Inferior parietal cortex (tissue), 1 donor: ENCODE measurements around the gene PHACTR2.
"Not testable (repeated sequence)": the region's sequence is repeated elsewhere in the genome, so short reads cannot be mapped to it uniquely, and the experiment has no call there.

Experiments used
- DNase-seq: peaks from one replicate; pipeline ENCODE4 v3.0.0-alpha.2; 2016; ENCODE audit errors: extremely low spot score

Gene PHACTR2

DNA sequence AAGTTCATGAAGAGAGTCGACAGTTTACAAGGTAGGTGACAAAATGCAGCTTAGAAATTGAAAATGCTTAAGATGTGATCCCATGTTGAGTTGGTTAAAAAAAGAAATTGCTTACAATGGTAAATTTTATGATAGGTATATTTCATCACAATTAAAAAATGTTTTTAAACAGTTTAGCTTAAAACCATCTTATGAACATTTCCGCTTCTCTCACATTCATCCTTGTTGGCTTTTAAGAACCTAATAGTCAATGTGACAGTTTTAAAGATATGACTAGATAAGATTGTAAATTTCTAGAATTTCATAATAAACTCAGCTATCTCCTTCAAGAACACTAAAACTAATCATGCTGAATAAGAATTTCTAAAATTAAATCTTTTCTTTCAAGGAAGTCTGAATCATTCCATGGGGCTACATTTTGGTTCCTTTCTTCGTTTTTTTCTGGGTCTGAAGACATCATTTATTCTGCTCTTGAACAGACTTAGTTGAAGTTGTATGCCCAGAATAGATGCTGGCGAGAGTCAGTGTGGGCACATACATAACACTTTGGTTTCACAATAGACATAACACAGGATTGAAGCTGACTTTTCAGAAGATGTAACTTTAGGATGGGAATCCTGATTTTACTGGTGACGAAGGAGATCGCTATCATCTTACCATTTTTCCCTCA, 129.5 kb downstream of the PHACTR2 start:
- peak; percentile 23 for DNase-seq

DNA sequence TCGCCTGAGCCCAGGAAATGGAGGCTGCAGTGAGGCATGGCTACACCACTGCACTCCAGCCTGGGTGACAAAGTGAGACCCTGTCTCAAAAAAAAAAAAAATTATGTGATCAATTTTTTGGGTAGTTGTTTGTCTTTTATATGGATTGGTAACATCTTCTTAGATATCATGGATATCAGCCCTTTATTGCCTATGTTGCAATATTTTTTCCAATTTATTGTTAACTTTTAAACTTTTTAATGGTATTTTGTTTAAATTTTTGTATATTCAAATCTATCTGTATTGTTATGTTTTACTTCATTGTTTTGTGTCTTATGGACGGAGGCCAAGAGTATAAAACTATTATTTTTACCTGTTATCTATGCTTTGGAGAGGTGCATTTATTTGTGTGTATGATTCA, 133.0 kb downstream of the PHACTR2 start:
- DNase-seq = no peak

DNA sequence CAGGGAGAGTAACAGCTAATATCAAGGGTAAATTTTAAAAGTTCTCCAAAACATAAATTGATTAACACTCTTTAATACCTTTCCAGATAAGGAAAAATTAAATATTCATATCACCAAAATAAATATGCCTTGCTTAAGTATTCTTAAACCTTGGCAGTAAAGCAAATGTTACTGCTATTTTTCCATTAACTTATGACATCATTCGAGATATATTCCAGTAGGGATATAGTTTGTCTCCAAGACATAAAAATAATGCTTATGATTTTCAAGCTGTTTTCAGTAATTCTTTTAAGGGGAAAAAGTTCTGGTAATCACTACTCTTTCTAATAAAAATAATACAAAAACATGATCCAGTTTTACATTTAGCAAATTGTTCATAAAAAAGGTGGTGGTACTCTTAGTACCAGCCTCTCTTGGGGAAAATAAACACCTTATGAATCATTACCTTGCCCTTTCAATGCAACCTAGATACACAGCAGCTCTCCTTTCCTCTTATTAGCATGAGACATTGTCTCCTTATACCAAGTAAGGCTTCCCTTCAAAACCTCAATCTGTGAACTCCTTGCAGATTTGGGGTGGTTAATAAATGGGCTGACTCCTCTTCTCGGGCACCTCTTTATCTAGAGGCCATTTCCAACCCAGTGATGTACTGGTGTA, 133.9 kb downstream of the PHACTR2 start:
- DNase-seq = no peak

GRCh38 chr6:143817621-143818020, 139.9 kb downstream of the PHACTR2 start:
- DNase-seq = no peak

- no peak for DNase-seq
Measured at GRCh38 chr6:143821359-143821758, 143.6 kb downstream of the PHACTR2 start.

- DNase-seq = no peak
Measured at GRCh38 chr6:143822584-143823024, 144.8 kb downstream of the PHACTR2 start.

- DNase-seq = no peak
Measured at GRCh38 chr6:143823548-143823947, 145.8 kb downstream of the PHACTR2 start.

DNA sequence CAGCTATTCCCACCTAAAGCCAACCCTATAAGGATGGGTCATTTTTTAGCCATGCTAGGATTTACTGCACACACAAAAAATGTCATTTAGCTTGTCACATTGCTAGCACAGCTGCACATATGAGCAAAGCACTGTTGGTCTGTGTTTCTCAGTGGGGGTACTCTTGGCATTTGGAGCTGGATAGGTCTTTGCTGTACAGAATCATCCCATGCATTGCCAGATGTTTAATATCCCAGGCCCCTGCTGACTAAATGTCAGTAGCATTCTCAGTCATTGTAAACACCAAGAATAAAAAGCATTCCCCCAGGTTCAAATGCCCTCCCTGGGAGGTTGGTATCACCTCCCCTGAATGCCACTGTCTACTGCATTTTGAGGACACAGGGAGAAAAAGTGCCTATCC, 150.8 kb downstream of the PHACTR2 start:
- DNase-seq = no peak

- no peak for DNase-seq
Measured at GRCh38 chr6:143836150-143836549, 158.4 kb downstream of the PHACTR2 start.

DNA sequence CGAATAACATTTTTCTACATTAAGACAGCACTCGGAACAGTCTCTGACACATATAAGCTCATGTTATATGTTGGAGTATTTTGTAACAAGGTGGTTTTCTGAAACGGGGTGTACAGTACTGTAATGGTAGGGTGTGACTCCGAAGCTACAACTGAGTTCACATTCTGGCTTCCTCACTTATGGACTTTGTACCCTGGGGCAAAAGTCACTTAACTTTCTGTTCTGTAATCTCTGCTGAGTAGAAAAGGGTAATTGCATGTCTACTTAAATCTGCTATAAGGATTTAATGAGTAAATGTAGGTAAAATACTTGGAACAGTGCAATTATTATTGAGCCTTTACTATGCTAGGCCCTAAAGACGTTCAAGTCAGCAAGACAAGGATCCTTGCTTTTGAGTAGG, 160.6 kb downstream of the PHACTR2 start:
- DNase-seq = no peak

DNA sequence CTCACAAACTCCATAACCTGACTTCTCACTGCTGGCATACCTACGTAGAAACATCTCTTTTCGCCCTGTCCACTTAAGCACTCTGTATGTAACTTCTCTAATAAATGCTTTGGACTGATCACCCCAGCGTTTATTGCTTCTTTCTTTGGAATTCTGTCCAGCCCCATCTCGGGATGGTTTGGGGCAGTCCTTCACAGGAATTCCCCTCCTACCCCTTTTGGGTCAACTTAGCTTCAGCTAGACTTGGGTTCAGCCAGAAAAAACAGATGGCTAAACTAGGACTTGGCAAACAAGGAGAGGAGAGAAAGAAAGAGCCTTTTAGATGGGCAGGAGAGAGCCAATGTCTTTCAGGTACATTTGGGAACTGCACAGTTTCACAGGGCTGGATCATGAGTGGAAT, 161.4 kb downstream of the PHACTR2 start:
- peak; percentile 10 for DNase-seq

DNA sequence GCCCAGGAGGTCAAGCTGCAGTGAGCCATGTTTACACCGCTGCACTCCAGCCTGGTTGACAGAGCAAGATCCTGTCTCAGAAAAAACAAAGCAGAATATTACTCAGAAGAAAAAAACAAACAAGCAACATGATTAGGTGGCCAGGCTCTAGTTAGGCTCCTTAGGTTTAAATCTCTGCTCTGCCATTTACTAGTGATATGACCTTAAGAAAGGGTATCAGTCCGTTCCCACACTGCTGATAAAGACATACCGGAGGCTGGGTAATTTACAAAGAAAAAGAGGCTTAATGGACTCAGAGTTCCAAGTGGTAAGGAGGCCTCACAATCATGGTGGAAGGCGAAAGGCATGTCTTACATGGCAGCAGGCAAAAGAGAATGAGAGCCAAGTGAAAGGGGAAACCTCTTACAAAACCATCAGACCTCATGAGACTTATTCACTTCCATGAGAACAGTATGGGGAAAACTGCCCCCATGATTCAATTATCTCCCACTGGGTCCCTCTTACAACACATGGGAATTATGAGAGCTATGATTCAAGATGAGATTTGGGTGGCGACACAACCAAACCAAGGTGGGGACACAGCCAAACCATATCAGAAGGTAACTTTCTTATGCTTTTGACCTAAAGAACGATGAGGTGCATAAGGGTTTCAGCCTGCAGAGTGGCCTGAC, 163.0 kb downstream of the PHACTR2 start:
- DNase-seq = no peak

GRCh38 chr6:143842461-143842901, 164.7 kb downstream of the PHACTR2 start:
- DNase-seq = peak; percentile 52

- DNase-seq = peak; percentile 97
Measured at GRCh38 chr6:143842902-143843676, 165.3 kb downstream of the PHACTR2 start, which contains the start of gene LTV1. LTV1 (plus strand) TSS chr6:143843338; CDS start chr6:143843478, 140 bp downstream.

DNA sequence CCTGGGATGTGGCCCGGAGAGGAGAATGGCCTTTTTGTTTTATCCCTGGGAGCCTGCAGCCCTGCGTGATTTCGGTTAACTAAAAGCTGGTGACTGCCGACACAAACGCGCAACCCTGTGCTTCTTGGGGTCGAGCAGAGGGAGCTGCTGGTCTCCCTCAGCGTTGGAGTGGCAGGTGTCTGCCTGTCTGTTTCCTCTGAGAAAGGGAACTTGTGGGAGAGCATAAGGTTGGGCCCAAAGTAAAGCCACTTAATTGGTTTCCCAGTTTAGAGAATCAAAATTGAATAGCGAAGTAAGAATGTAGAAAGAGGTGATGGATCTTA, 165.9 kb downstream of the PHACTR2 start:
- no peak for DNase-seq

- DNase-seq = no peak
Measured at GRCh38 chr6:143844006-143844405, 166.2 kb downstream of the PHACTR2 start.

GRCh38 chr6:143845033-143845432, 167.3 kb downstream of the PHACTR2 start:
- DNase-seq = no peak

DNA sequence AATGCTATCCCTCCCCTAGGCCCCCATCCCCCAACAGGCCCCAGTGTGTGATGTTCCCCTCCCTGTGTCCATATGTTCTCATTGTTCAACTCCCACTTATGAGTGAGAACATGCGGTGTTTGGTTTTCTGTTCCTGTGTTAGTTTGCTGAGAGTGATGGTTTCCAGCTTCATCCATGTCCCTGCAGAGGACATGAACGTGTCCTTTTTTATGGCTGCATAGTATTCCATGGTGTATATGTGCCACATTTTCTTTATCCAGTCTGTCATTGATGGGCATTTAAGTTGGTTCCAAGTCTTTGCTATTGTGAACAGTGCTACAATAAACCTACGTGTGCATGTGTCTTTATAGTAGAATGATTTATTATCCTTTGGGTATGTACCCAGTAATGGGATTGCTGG, 173.9 kb downstream of the PHACTR2 start:
- DNase-seq = not testable (repeated sequence)

DNA sequence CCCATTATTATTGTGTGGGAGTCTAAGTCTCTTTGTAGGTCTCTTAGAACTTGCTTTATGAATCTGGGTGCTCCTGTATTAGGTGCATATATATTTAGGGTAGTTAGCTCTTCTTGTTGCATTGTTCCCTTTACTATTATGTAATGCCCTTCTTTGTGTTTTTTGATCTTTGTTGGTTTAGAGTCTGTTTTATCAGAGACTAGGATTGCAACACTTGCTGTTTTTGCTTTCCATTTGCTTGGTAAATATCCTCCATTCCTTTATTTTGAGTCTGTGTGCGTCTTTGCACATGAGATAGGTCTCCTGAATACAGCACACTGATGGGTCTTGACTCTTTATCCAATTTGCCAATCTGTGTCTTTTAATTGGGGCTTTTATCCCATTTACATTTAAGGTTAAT, 177.3 kb downstream of the PHACTR2 start:
- not testable (repeated sequence) for DNase-seq

DNA sequence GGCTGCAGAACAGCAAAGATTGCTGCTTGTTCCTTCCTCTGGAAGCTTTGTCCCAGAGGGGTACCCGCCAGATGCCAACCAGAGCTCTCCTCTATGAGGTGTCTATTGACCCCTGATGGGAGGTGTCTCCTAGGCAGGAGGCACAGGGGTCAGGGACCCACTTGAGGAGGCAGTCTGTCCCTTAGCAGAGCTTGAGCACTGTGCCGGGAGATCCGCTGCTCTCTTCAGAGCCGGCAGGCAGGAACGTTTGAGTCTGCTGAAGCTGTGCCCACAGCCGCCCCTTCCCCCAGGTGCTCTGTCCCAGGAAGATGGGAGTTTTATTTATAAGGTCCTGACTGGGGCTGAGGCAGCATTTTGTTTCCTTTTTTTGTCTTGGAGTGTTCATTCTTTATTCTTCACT, 179.0 kb downstream of the PHACTR2 start:
- DNase-seq = not testable (repeated sequence)

- no peak for DNase-seq
Measured at GRCh38 chr6:143857651-143858050, 179.9 kb downstream of the PHACTR2 start.
